GM13977 (cell line): ENCODE data around the gene SRRM2.

ENCODE experiments used
- DNase-seq: peaks from one replicate; pipeline ENCODE4 v3.0.0; 2012; ENCODE audit warnings: low spot score
- CTCF ChIP-seq: IDR thresholded peaks from 2 replicates; pipeline ENCODE4 v1.5.1; 2012; ENCODE audit warnings: mild to moderate bottlenecking, control low read depth; ENCODE audit not compliant: insufficient read depth; ENCODE audit errors: extremely low read depth, missing control alignments
- in situ Hi-C: fragments of 300-500 bp; cut with MboI; formaldehyde crosslinking; loops from one replicate; pipeline ENCODE4 v1.12.0; 2022; ENCODE audit warnings: low sequenced_read_pairs, low pct_unique_long_range_greater_than_20kb, mixed read lengths, inconsistent platforms; ENCODE audit not compliant: unreplicated experiment

Gene SRRM2

GRCh38 chr16:2706611-2707311, 45.7 kb upstream of the SRRM2 start:
- no peak for TF ChIP-seq CTCF
- in situ Hi-C loops = no loop called here
- no peak for DNase-seq

- in situ Hi-C loops = no loop called here
- DNase-seq = no peak
- no peak for TF ChIP-seq CTCF
These were observed 44.8 kb upstream of the SRRM2 start for GRCh38 chr16:2707368-2708289.

GRCh38 chr16:2708290-2708639, 44.2 kb upstream of the SRRM2 start:
- TF ChIP-seq CTCF = no peak
- in situ Hi-C loops = no loop called here
- no peak for DNase-seq

- TF ChIP-seq CTCF = no peak
- in situ Hi-C loops = no loop called here
- no peak for DNase-seq
These were observed 43.4 kb upstream of the SRRM2 start for GRCh38 chr16:2708955-2709587.

- no peak for TF ChIP-seq CTCF
- in situ Hi-C loops = no loop called here
These were observed 42.9 kb upstream of the SRRM2 start for GRCh38 chr16:2709588-2709984.

GRCh38 chr16:2710021-2710710, 42.3 kb upstream of the SRRM2 start:
- TF ChIP-seq CTCF = no peak
- DNase-seq = no peak
- in situ Hi-C loops = no loop called here

More at GRCh38 chr16:2709588-2709984, 42.9 kb upstream of the SRRM2 start:
- no peak for DNase-seq
